Measurements from ENCODE around the gene FYB2. TPM values are rescaled to one million over a fixed set of nuclear protein-coding genes. Genes with fewer than 3 reads are reported as not detected.

Gene FYB2
- total RNA-seq, 1 experiment from 2014 or later = not detected

DNA sequence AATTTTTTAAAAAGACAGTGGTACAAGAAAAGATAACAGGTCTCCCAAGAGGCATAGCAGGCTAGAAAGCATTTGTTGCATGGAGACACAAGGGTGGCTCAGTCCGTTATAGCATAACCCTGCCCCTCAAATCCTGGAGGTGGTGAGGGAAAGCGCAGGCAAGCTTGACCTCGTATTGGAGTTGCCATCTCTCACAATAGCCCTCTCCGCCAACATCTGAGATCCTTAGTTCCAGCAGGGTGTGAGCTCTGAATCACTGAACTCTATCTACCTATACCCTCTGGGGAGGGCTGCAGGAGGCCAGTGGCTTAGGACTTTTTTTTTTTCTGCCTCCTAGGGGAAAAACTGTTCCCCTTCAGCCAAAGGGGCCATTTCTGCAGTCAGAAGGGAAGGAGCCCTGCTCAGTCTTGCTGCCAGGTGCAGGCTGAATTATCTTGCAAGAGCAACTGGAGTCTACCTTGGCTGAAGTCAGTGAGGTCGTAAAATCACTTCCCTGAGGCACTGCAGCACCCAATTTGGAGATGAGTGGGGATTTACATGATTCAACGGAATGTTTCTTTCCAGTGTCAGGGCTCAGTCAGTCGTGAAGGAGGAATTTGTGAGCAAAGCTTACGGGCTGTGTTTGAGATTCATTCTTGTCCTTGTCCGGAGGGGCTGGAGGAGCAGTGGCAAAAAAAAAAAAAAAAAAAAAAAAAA, 18.2 kb upstream of the FYB2 start:
- Histone ChIP-seq H3K9ac (ENCODE audit: low read length) (no peak overlapping the region), H3K9me3 (ENCODE audit: control insufficient read depth in 1 of 2, insufficient read depth in 1 of 2, low read depth in 1 of 2, low read length in 2 of 2) (no peaks in the 10 kb centered on the region), H3K27me3 (ENCODE audit: insufficient read depth, low read length) (peaks cover 27% of the 10 kb centered on the region; the same call in 1 of the 2 replicates), H4K20me1 (ENCODE audit: insufficient read depth) (no peaks in the 10 kb centered on the region), H3K4me1 (ENCODE audit: control insufficient read depth in 1 of 2, insufficient read depth in 2 of 2, low read length in 2 of 2) (no peaks in the 10 kb centered on the region), H2AFZ (ENCODE audit: low read depth, low read length, poor library complexity, severe bottlenecking) (no peak overlapping the region), H3K36me3 (ENCODE audit: control insufficient read depth in 1 of 2, insufficient read depth in 2 of 2, low read length in 2 of 2) (no peaks in the 10 kb centered on the region; a peak in 1 of 4 replicates), H3K79me2 (ENCODE audit: insufficient read depth, low read length) (no peaks in the 10 kb centered on the region), H3K4me3 (replicated peaks in 1 of 2; ENCODE audit: low read depth in 1 of 2, low read length in 2 of 2) (no peak overlapping the region), H3K27ac (ENCODE audit: low read depth, low read length) (no peak overlapping the region), H3K9me2 (ENCODE audit: insufficient read depth) (no peaks in the 10 kb centered on the region), H3K4me2 (ENCODE audit: low read length) (no peak overlapping the region)
- POLR2A ChIA-PET = no interaction called here
- RAD21 ChIA-PET (ENCODE audit: low non-redundant PET in 1 of 2, low total read pairs in 2 of 2, uncharacterized antibody in 2 of 2, unreplicated experiment in 2 of 2) = interaction anchor here in 1 of 2 experiments (0.7 kb wide), 1 partner anchor 49 kb away, joined by 5 read pairs; no protein-coding TSS in a partner anchor
- no TSS peak for BruUV-seq (replicated peaks)
- intact Hi-C loops (cut with micrococcal nuclease) = no loop called here
- TF ChIP-seq EGR1 (IDR thresholded peaks at IDR 0.05; ENCODE audit: low read depth) (no peak), EZH2 (IDR thresholded peaks at IDR 0.05) (no peak), ZNF274 (IDR thresholded peaks at IDR 0.05; ENCODE audit: low read depth, low read length) (no peak)
- CTCF ChIA-PET = no interaction called here
- no peak for ATAC-seq
- DNase-seq (ENCODE audit: low read depth, low spot score) = no peak

DNA sequence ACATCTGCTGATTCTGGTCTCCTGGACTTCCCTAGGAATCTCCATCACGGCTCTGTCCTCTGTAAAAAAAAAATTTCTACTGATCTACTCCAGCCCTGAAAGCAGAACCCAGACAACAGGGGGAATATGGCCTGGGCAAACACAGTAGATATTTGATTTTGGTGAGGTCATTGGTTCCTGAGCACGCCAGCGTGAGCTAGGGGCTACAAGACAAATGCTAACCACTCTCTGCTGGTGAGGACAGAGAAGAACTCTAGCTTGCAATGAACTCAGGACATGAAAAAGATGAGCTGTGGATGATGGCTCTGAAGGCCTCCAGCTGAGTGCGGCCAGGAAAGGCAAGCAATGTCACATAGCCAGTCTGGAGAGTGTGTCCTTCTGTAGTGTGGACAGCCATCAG, 17.2 kb upstream of the FYB2 start:
- H3K9ac ChIP-seq (ENCODE audit: low read length) = no peak overlapping the region
- H3K27ac ChIP-seq (ENCODE audit: low read depth, low read length) = no peak overlapping the region
- H3K79me2 ChIP-seq (ENCODE audit: insufficient read depth, low read length) = no peaks in the 10 kb centered on the region
- H3K4me2 ChIP-seq (ENCODE audit: low read length) = no peak overlapping the region
- ChIA-PET RAD21 (ENCODE audit: low non-redundant PET in 1 of 2, low total read pairs in 2 of 2, uncharacterized antibody in 2 of 2, unreplicated experiment in 2 of 2) (no interaction called here), POLR2A (no interaction called here), CTCF (no interaction called here)
- H4K20me1 ChIP-seq (ENCODE audit: insufficient read depth) = no peaks in the 10 kb centered on the region
- H3K27me3 ChIP-seq (ENCODE audit: insufficient read depth, low read length) = peaks cover 26% of the 10 kb centered on the region; the same call in 1 of the 2 replicates
- DNase-seq (ENCODE audit: low read depth, low spot score) (no peak), ATAC-seq (no peak)
- intact Hi-C loops (cut with micrococcal nuclease) = no loop called here
- H3K4me3 ChIP-seq (replicated peaks in 1 of 2; ENCODE audit: low read depth in 1 of 2, low read length in 2 of 2) = no peak overlapping the region
- no peaks in the 10 kb centered on the region for H3K9me3 ChIP-seq (ENCODE audit: control insufficient read depth in 1 of 2, insufficient read depth in 1 of 2, low read depth in 1 of 2, low read length in 2 of 2)
- TF ChIP-seq JUND (IDR thresholded peaks at IDR 0.05) = no peak
- TF ChIP-seq POLR2AphosphoS5 (IDR thresholded peaks at IDR 0.05; ENCODE audit: low read depth, low read length) = no peak
- TF ChIP-seq EZH2phosphoT487 (IDR thresholded peaks at IDR 0.05; ENCODE audit: borderline replicate concordance) = no peak
- no peak for TF ChIP-seq CEBPB (IDR thresholded peaks at IDR 0.05; ENCODE audit: low read depth)
- TF ChIP-seq, protein P1, sequence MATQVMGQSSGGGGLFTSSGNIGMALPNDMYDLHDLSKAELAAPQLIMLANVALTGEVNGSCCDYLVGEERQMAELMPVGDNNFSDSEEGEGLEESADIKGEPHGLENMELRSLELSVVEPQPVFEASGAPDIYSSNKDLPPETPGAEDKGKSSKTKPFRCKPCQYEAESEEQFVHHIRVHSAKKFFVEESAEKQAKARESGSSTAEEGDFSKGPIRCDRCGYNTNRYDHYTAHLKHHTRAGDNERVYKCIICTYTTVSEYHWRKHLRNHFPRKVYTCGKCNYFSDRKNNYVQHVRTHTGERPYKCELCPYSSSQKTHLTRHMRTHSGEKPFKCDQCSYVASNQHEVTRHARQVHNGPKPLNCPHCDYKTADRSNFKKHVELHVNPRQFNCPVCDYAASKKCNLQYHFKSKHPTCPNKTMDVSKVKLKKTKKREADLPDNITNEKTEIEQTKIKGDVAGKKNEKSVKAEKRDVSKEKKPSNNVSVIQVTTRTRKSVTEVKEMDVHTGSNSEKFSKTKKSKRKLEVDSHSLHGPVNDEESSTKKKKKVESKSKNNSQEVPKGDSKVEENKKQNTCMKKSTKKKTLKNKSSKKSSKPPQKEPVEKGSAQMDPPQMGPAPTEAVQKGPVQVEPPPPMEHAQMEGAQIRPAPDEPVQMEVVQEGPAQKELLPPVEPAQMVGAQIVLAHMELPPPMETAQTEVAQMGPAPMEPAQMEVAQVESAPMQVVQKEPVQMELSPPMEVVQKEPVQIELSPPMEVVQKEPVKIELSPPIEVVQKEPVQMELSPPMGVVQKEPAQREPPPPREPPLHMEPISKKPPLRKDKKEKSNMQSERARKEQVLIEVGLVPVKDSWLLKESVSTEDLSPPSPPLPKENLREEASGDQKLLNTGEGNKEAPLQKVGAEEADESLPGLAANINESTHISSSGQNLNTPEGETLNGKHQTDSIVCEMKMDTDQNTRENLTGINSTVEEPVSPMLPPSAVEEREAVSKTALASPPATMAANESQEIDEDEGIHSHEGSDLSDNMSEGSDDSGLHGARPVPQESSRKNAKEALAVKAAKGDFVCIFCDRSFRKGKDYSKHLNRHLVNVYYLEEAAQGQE (IDR thresholded peaks at IDR 0.05; ENCODE audit: low read depth) = no peak
- TF ChIP-seq ZNF274 (IDR thresholded peaks at IDR 0.05; ENCODE audit: low read depth, low read length) = no peak
- no peak for TF ChIP-seq EGR1 (IDR thresholded peaks at IDR 0.05; ENCODE audit: low read depth)
- no peak for TF ChIP-seq SIN3A (IDR thresholded peaks at IDR 0.05; ENCODE audit: low read depth)
- TF ChIP-seq ZFX (IDR thresholded peaks at IDR 0.05) = no peak
- no peak for TF ChIP-seq ELF1 (IDR thresholded peaks at IDR 0.05; ENCODE audit: borderline replicate concordance, low read depth)
- TF ChIP-seq, protein P2, sequence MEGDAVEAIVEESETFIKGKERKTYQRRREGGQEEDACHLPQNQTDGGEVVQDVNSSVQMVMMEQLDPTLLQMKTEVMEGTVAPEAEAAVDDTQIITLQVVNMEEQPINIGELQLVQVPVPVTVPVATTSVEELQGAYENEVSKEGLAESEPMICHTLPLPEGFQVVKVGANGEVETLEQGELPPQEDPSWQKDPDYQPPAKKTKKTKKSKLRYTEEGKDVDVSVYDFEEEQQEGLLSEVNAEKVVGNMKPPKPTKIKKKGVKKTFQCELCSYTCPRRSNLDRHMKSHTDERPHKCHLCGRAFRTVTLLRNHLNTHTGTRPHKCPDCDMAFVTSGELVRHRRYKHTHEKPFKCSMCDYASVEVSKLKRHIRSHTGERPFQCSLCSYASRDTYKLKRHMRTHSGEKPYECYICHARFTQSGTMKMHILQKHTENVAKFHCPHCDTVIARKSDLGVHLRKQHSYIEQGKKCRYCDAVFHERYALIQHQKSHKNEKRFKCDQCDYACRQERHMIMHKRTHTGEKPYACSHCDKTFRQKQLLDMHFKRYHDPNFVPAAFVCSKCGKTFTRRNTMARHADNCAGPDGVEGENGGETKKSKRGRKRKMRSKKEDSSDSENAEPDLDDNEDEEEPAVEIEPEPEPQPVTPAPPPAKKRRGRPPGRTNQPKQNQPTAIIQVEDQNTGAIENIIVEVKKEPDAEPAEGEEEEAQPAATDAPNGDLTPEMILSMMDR (IDR thresholded peaks at IDR 0.05 in 2 of 3, conservative IDR thresholded peaks at IDR 0.05 in 1 of 3; ENCODE audit: borderline replicate concordance in 1 of 3, insufficient read depth in 1 of 3, low read depth in 2 of 3, low read length in 2 of 3) = no peak
- no peak for TF ChIP-seq FOSL1 (IDR thresholded peaks at IDR 0.05; ENCODE audit: low read depth)
- TF ChIP-seq TCF7L2 (IDR thresholded peaks at IDR 0.05; ENCODE audit: borderline replicate concordance, extremely low read depth, insufficient read depth, insufficient read length) = no peak
- no peak for TF ChIP-seq SRF (IDR thresholded peaks at IDR 0.05; ENCODE audit: low read depth)
- H2AFZ ChIP-seq (ENCODE audit: low read depth, low read length, poor library complexity, severe bottlenecking) = no peak overlapping the region
- H3K9me2 ChIP-seq (ENCODE audit: insufficient read depth) = no peaks in the 10 kb centered on the region
- no peaks in the 10 kb centered on the region; a peak in 1 of 4 replicates for H3K36me3 ChIP-seq (ENCODE audit: control insufficient read depth in 1 of 2, insufficient read depth in 2 of 2, low read length in 2 of 2)
- no TSS peak for BruUV-seq (replicated peaks)
- peaks cover 0 to 3% of the 10 kb centered on the region in 2 experiments; a peak in 1 of 4 replicates for H3K4me1 ChIP-seq (ENCODE audit: control insufficient read depth in 1 of 2, insufficient read depth in 2 of 2, low read length in 2 of 2)
